Osteoblast (primary cell): ENCODE measurements around the gene MT1G. TPM values are rescaled to one million over a fixed set of nuclear protein-coding genes. Genes with fewer than 3 reads are reported as not detected.

ENCODE experiments used
- DNase-seq: peaks from one replicate; pipeline ENCODE4 v3.0.0; 2011; ENCODE audit warnings: low spot score, mixed read lengths; ENCODE audit not compliant: insufficient read length; ENCODE audit errors: missing footprints
- H2AFZ ChIP-seq: 2 replicates; pipeline ENCODE4 v1.6.0; 2011; ENCODE audit warnings: mild to moderate bottlenecking, low read length
- H3K27ac ChIP-seq: 2 replicates; pipeline ENCODE4 v1.5.1; 2011; ENCODE audit warnings: mild to moderate bottlenecking, low read depth, low read length, moderate library complexity
- H3K27me3 ChIP-seq: 2 replicates; pipeline ENCODE4 v1.6.0; 2012; ENCODE audit warnings: mild to moderate bottlenecking, control low read depth, inconsistent platforms, low read length, moderate library complexity; ENCODE audit not compliant: insufficient read depth
- H3K36me3 ChIP-seq: 2 replicates; pipeline ENCODE4 v1.5.1; 2011; ENCODE audit warnings: mild to moderate bottlenecking, low read length, control low read depth, moderate library complexity; ENCODE audit not compliant: insufficient read depth
- H3K4me1 ChIP-seq: 2 replicates; pipeline ENCODE4 v1.5.1; 2011; ENCODE audit warnings: mild to moderate bottlenecking, low read length, control low read depth, moderate library complexity; ENCODE audit not compliant: insufficient read depth
- H3K4me2 ChIP-seq: 2 replicates; pipeline ENCODE4 v1.6.0; 2011; ENCODE audit warnings: mild to moderate bottlenecking, low read length; ENCODE audit not compliant: insufficient read depth
- H3K4me3 ChIP-seq: fragments of 200-600 bp; sonication (generic); 3 replicates; pipeline ENCODE4 v1.5.1; 2012; ENCODE audit warnings: mild to moderate bottlenecking, low read length, inconsistent platforms; ENCODE audit not compliant: insufficient read depth
- H3K79me2 ChIP-seq: 2 replicates; pipeline ENCODE4 v1.6.0; 2012; ENCODE audit warnings: mild to moderate bottlenecking, low read length, control low read depth, inconsistent platforms; ENCODE audit not compliant: insufficient read depth
- H3K9me3 ChIP-seq: 2 replicates; pipeline ENCODE4 v1.5.1; 2011; ENCODE audit warnings: low read depth, low read length, control low read depth
- H4K20me1 ChIP-seq: 2 replicates; pipeline ENCODE4 v1.6.0; 2012; ENCODE audit warnings: mild to moderate bottlenecking, low read length, control low read depth; ENCODE audit not compliant: insufficient read depth
- total RNA-seq: library from RNA; depleted of rRNA; stranded (reverse); fragments of >200 nt; gene quantifications from 2 replicates; pipeline ENCODE4 v1.2.3, GENCODE V29; 2012
- TF ChIP-seq, protein P1 (sequence below): IDR thresholded peaks from 2 replicates; pipeline ENCODE4 v1.5.1; 2011; ENCODE audit warnings: mild to moderate bottlenecking, low read depth, low read length, moderate library complexity; ENCODE audit errors: extremely low read depth

Gene MT1G
- total RNA-seq, 1 donor = not detected

- Histone ChIP-seq H3K4me2 (no peak overlapping the region), H3K27me3 (peaks cover 84% of the 10 kb centered on the region), H3K36me3 (no peaks in the 10 kb centered on the region), H3K9me3 (no peaks in the 10 kb centered on the region), H4K20me1 (no peaks in the 10 kb centered on the region), H3K4me1 (peaks cover 6% of the 10 kb centered on the region), H3K4me3 (no peak overlapping the region), H3K27ac (no peak overlapping the region), H2AFZ (no peak overlapping the region), H3K79me2 (no peaks in the 10 kb centered on the region)
- DNase-seq = no peak
- TF ChIP-seq, protein P1, sequence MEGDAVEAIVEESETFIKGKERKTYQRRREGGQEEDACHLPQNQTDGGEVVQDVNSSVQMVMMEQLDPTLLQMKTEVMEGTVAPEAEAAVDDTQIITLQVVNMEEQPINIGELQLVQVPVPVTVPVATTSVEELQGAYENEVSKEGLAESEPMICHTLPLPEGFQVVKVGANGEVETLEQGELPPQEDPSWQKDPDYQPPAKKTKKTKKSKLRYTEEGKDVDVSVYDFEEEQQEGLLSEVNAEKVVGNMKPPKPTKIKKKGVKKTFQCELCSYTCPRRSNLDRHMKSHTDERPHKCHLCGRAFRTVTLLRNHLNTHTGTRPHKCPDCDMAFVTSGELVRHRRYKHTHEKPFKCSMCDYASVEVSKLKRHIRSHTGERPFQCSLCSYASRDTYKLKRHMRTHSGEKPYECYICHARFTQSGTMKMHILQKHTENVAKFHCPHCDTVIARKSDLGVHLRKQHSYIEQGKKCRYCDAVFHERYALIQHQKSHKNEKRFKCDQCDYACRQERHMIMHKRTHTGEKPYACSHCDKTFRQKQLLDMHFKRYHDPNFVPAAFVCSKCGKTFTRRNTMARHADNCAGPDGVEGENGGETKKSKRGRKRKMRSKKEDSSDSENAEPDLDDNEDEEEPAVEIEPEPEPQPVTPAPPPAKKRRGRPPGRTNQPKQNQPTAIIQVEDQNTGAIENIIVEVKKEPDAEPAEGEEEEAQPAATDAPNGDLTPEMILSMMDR = no peak
Observed at GRCh38 chr16:56662357-56663354, 5.2 kb downstream of the MT1G start.

GRCh38 chr16:56658327-56658875 lies 9.5 kb downstream of the MT1G start:
- Histone ChIP-seq H3K9me3 (no peaks in the 10 kb centered on the region), H3K4me1 (peaks cover 7% of the 10 kb centered on the region), H2AFZ (peak overlapping the region; percentile 62), H3K27me3 (peaks cover 56% of the 10 kb centered on the region), H4K20me1 (no peaks in the 10 kb centered on the region), H3K4me3 (peak overlapping the region; percentile 54), H3K4me2 (peak overlapping the region; percentile 71), H3K27ac (no peak overlapping the region), H3K79me2 (no peaks in the 10 kb centered on the region), H3K36me3 (no peaks in the 10 kb centered on the region)
- DNase-seq = no peak
- TF ChIP-seq, protein P1 = no peak

GRCh38 chr16:56657555-56658326 lies 10.1 kb downstream of the MT1G start, which contains the start of gene MT1F:
MT1F (plus strand) TSS chr16:56657959; CDS start chr16:56658059, 100 bp downstream.
- Histone ChIP-seq H3K27ac (no peak within 1 kb of the TSS), H3K79me2 (no peaks in the 10 kb centered on the region), H3K36me3 (no peaks in the 10 kb centered on the region), H3K4me1 (peaks cover 7% of the 10 kb centered on the region), H3K9me3 (no peaks in the 10 kb centered on the region), H3K4me3 (peak within 1 kb of the TSS; percentile 54), H3K27me3 (peaks cover 54% of the 10 kb centered on the region), H2AFZ (peak within 1 kb of the TSS; percentile 62), H3K4me2 (peak within 1 kb of the TSS; percentile 71), H4K20me1 (no peaks in the 10 kb centered on the region)
- DNase-seq = no peak
- TF ChIP-seq, protein P1 = no peak
